Brain pericyte (primary cell): Measurements from ENCODE around the gene FRMD4A.

Experiments
- DNase-seq: peaks from one replicate; pipeline ENCODE4 v3.0.0-alpha.2; 2012; ENCODE audit warnings: low read depth, low spot score

Gene FRMD4A

GRCh38 chr10:14017467-14017866 lies 313.3 kb downstream of the FRMD4A start:
- no peak for DNase-seq

- no peak for DNase-seq
These were observed 313.8 kb downstream of the FRMD4A start for GRCh38 chr10:14016931-14017333.

- DNase-seq, result no peak
These were observed 314.6 kb downstream of the FRMD4A start for GRCh38 chr10:14016011-14016536.

GRCh38 chr10:14014423-14014822 lies 316.3 kb downstream of the FRMD4A start:
- DNase-seq, result no peak

- DNase-seq, result no peak
These were observed 319.8 kb downstream of the FRMD4A start for GRCh38 chr10:14010769-14011574.

GRCh38 chr10:14010101-14010558 lies 320.6 kb downstream of the FRMD4A start:
- DNase-seq, result no peak

GRCh38 chr10:14009371-14010100 lies 321.2 kb downstream of the FRMD4A start:
- DNase-seq, result peak; percentile 61

GRCh38 chr10:14008740-14009080 lies 322.0 kb downstream of the FRMD4A start:
- DNase-seq, result no peak

- DNase-seq, result no peak
These were observed 326.2 kb downstream of the FRMD4A start for GRCh38 chr10:14004536-14004935.

GRCh38 chr10:14003517-14004184 lies 327.1 kb downstream of the FRMD4A start:
- no peak for DNase-seq

- no peak for DNase-seq
These were observed 329.3 kb downstream of the FRMD4A start for GRCh38 chr10:14001298-14002040.

- no peak for DNase-seq
These were observed 332.4 kb downstream of the FRMD4A start for GRCh38 chr10:13998163-13998835.

GRCh38 chr10:13997650-13998049 lies 333.1 kb downstream of the FRMD4A start:
- no peak for DNase-seq

- no peak for DNase-seq
These were observed 335.8 kb downstream of the FRMD4A start for GRCh38 chr10:13994932-13995331.

GRCh38 chr10:13993673-13994089 lies 337.0 kb downstream of the FRMD4A start:
- no peak for DNase-seq

- no peak for DNase-seq
These were observed 337.6 kb downstream of the FRMD4A start for GRCh38 chr10:13993169-13993568.

- no peak for DNase-seq
These were observed 339.4 kb downstream of the FRMD4A start for GRCh38 chr10:13991353-13991752.

GRCh38 chr10:13990946-13991345 lies 339.8 kb downstream of the FRMD4A start:
- peak; percentile 60 for DNase-seq

GRCh38 chr10:13990392-13990805 lies 340.3 kb downstream of the FRMD4A start:
- no peak for DNase-seq

GRCh38 chr10:13989616-13990015 lies 341.1 kb downstream of the FRMD4A start:
- DNase-seq, result no peak

- DNase-seq, result no peak
These were observed 343.3 kb downstream of the FRMD4A start for GRCh38 chr10:13987446-13987845.
